Uterus (tissue), 4 donors: ENCODE results near the gene MMP3. TPM values are rescaled to one million over a fixed set of nuclear protein-coding genes. Genes with fewer than 3 reads are reported as not detected.
"Not testable (repeated sequence)": the region's sequence is repeated elsewhere in the genome, so short reads cannot be mapped to it uniquely, and the experiment has no call there.

Experiments used
- DNase-seq, 2 donors: peaks; one replicate each; pipeline ENCODE4 v3.0.0-alpha.2; 2019 to 2020
- H3K27ac ChIP-seq, 2 donors: fragments of 200-600 bp; sonication (generic); 1 replicate in 1 of 2; 2 replicates in 1 of 2; pipeline ENCODE4 v1.5.1; 2016 to 2018
- H3K27me3 ChIP-seq, 2 donors: fragments of 200-600 bp; sonication (generic); one replicate each; pipeline ENCODE4 v1.5.1; 2018 to 2019; ENCODE audit warnings: control low read depth in 1 of 2
- H3K36me3 ChIP-seq, 2 donors: fragments of 200-600 bp; sonication (generic); one replicate each; pipeline ENCODE4 v1.5.1; 2019; ENCODE audit warnings: control low read depth in 1 of 2
- H3K4me1 ChIP-seq, 2 donors: fragments of 200-600 bp; sonication (generic); one replicate each; pipeline ENCODE4 v1.5.1; 2018 to 2019; ENCODE audit warnings: control low read depth in 1 of 2
- H3K4me3 ChIP-seq, 2 donors: fragments of 200-600 bp; sonication (generic); 1 replicate in 1 of 2; 2 replicates in 1 of 2; pipeline ENCODE4 v1.5.1; 2018 to 2019; ENCODE audit warnings: mild to moderate bottlenecking in 1 of 2
- H3K9me3 ChIP-seq, 2 donors: fragments of 200-600 bp; sonication (generic); one replicate each; pipeline ENCODE4 v1.5.1; 2019; ENCODE audit warnings: control low read depth in 1 of 2
- CTCF ChIP-seq, 4 experiments: fragments of 200-600 bp in 2 of 4; fragments of 450-650 bp in 2 of 4; sonication (generic) in 2 of 4; IDR thresholded peaks; one replicate each; pipeline ENCODE4 v1.5.1; 2016 to 2019; ENCODE audit warnings: antibody characterized with exemption in 4 of 4, mild to moderate bottlenecking in 2 of 4, moderate library complexity in 1 of 4
- POLR2A ChIP-seq, 2 donors: fragments of 450-650 bp; IDR thresholded peaks; one replicate each; pipeline ENCODE4 v1.6.1; 2016; ENCODE audit warnings: antibody characterized with exemption in 2 of 2, mild to moderate bottlenecking in 1 of 2, moderate library complexity in 1 of 2
- intact Hi-C: fragments of 100-400 bp; cut with DNase I; formaldehyde crosslinking; loops from one replicate; pipeline ENCODE4 v1.15.1; 2023; ENCODE audit warnings: low total_unique reads
- total RNA-seq, 4 donors: library from RNA; depleted of rRNA in 3 of 4; stranded (reverse); fragments of >200 nt in 3 of 4; gene quantifications; one replicate each; pipeline versions ENCODE4 v1.1.0 to v1.2.4, GENCODE V29; 2014 to 2023
- donor health status: DM: yes; HTN: yes; CAD: no.

Gene MMP3
- total RNA-seq, 4 donors from 2014 or later: not detected

GRCh38 chr11:102879801-102880200, 36.4 kb upstream of the MMP3 start:
- H3K4me3 ChIP-seq: no peak overlapping the region
- no peak for DNase-seq
- no peak overlapping the region for H3K27ac ChIP-seq
- no peaks in the 10 kb centered on the region for H3K9me3 ChIP-seq
- no peaks in the 10 kb centered on the region for H3K27me3 ChIP-seq
- intact Hi-C loops: no loop called here
- TF ChIP-seq POLR2A (IDR thresholded peaks at IDR 0.05) (no peak), CTCF (IDR thresholded peaks at IDR 0.05) (no peak)
- no peaks in the 10 kb centered on the region for H3K36me3 ChIP-seq
- H3K4me1 ChIP-seq: no peaks in the 10 kb centered on the region

GRCh38 chr11:102878595-102878994, 35.2 kb upstream of the MMP3 start:
- Histone ChIP-seq H3K4me3 (no peak overlapping the region), H3K9me3 (no peaks in the 10 kb centered on the region), H3K36me3 (no peaks in the 10 kb centered on the region), H3K4me1 (no peaks in the 10 kb centered on the region), H3K27ac (no peak overlapping the region), H3K27me3 (no peaks in the 10 kb centered on the region)
- intact Hi-C loops: no loop called here
- TF ChIP-seq CTCF (IDR thresholded peaks at IDR 0.05) (no peak), POLR2A (IDR thresholded peaks at IDR 0.05) (no peak)
- DNase-seq: no peak

- intact Hi-C loops: no loop called here
- Histone ChIP-seq H3K36me3 (no peaks in the 10 kb centered on the region), H3K4me3 (no peak within 1 kb of the TSS), H3K9me3 (no peaks in the 10 kb centered on the region), H3K4me1 (no peaks in the 10 kb centered on the region), H3K27me3 (no peaks in the 10 kb centered on the region), H3K27ac (no peak within 1 kb of the TSS)
- TF ChIP-seq CTCF (IDR thresholded peaks at IDR 0.05) (no peak), POLR2A (IDR thresholded peaks at IDR 0.05) (no peak)
- no peak for DNase-seq
These were observed 31.4 kb upstream of the MMP3 start, which contains the start of gene MMP12 for GRCh38 chr11:102874852-102875251. MMP12 (minus strand) TSS chr11:102874982; CDS start chr11:102874937, 45 bp downstream.

GRCh38 chr11:102869354-102869964, 26.1 kb upstream of the MMP3 start:
- intact Hi-C loops, H3K27me3 ChIP-seq, H3K27ac ChIP-seq: not testable (repeated sequence)

GRCh38 chr11:102868339-102868738, 24.9 kb upstream of the MMP3 start:
- Histone ChIP-seq H3K4me1 (no peaks in the 10 kb centered on the region), H3K27me3 (no peaks in the 10 kb centered on the region), H3K9me3 (no peaks in the 10 kb centered on the region), H3K36me3 (no peaks in the 10 kb centered on the region), H3K27ac (no peak overlapping the region), H3K4me3 (no peak overlapping the region)
- intact Hi-C loops: no loop called here
- TF ChIP-seq CTCF (IDR thresholded peaks at IDR 0.05): no peak
- no peak for TF ChIP-seq POLR2A (IDR thresholded peaks at IDR 0.05)
- DNase-seq: no peak

More at GRCh38 chr11:102869354-102869964, 26.1 kb upstream of the MMP3 start:
- H3K4me3 ChIP-seq, H3K36me3 ChIP-seq, DNase-seq, H3K4me1 ChIP-seq, H3K9me3 ChIP-seq: not testable (repeated sequence)

- Histone ChIP-seq H3K9me3 (no peaks in the 10 kb centered on the region), H3K4me1 (no peaks in the 10 kb centered on the region), H3K27ac (no peak overlapping the region), H3K4me3 (no peak overlapping the region), H3K27me3 (no peaks in the 10 kb centered on the region), H3K36me3 (no peaks in the 10 kb centered on the region)
- intact Hi-C loops: no loop called here
- TF ChIP-seq CTCF (IDR thresholded peaks at IDR 0.05): no peak
- TF ChIP-seq POLR2A (IDR thresholded peaks at IDR 0.05): no peak
- no peak for DNase-seq
These were observed 21.3 kb upstream of the MMP3 start for GRCh38 chr11:102864724-102865123.
